Mesenchymal stem cell (in vitro differentiated cells and primary cell): Measurements from ENCODE around the gene GPHN.

Experiments used
- DNase-seq: peaks from one replicate; pipeline ENCODE4 v3.0.0-alpha.2; 2013
- H2AFZ ChIP-seq: one replicate; pipeline ENCODE4 v1.6.1; 2013; ENCODE audit warnings: low read depth, mild to moderate bottlenecking, control low read depth, inconsistent platforms, low read length, moderate library complexity
- H2AK5ac ChIP-seq: 2 replicates; pipeline ENCODE4 v1.6.1; 2013; ENCODE audit warnings: low read length, moderate library complexity, mild to moderate bottlenecking, inconsistent platforms; ENCODE audit not compliant: severe bottlenecking
- H2BK120ac ChIP-seq: one replicate; pipeline ENCODE4 v1.6.1; 2013; ENCODE audit warnings: low read depth, mild to moderate bottlenecking, inconsistent platforms, low read length, moderate library complexity
- H2BK12ac ChIP-seq, 2 experiments: one replicate each; pipeline ENCODE4 v1.6.1; 2013; ENCODE audit warnings: inconsistent platforms in 2 of 2, low read length in 2 of 2, mild to moderate bottlenecking in 2 of 2, moderate library complexity in 2 of 2, control low read depth in 1 of 2
- H2BK15ac ChIP-seq: one replicate; pipeline ENCODE4 v1.6.1; 2013; ENCODE audit warnings: mild to moderate bottlenecking, low read depth, inconsistent platforms; ENCODE audit not compliant: poor library complexity, severe bottlenecking
- H2BK5ac ChIP-seq: 2 replicates; pipeline ENCODE4 v1.6.1; 2013; ENCODE audit warnings: low read depth, mild to moderate bottlenecking, low read length, control low read depth, inconsistent platforms; ENCODE audit not compliant: poor library complexity, severe bottlenecking
- H3K14ac ChIP-seq, 2 experiments: one replicate each; pipeline ENCODE4 v1.6.1; 2013; ENCODE audit warnings: inconsistent platforms in 2 of 2, low read length in 2 of 2, control low read depth in 1 of 2, mild to moderate bottlenecking in 1 of 2, moderate library complexity in 1 of 2
- H3K18ac ChIP-seq, 2 experiments: one replicate each; pipeline ENCODE4 v1.6.1; 2013; ENCODE audit warnings: inconsistent platforms in 2 of 2, low read length in 2 of 2, control low read depth in 1 of 2, low read depth in 1 of 2, mild to moderate bottlenecking in 1 of 2
- H3K23ac ChIP-seq, 2 experiments: one replicate each; pipeline ENCODE4 v1.6.1; 2013; ENCODE audit warnings: inconsistent platforms in 2 of 2, low read length in 2 of 2, mild to moderate bottlenecking in 2 of 2, moderate library complexity in 2 of 2, control low read depth in 1 of 2
- H3K27ac ChIP-seq: 2 replicates; pipeline ENCODE4 v1.5.1; 2013; ENCODE audit warnings: mild to moderate bottlenecking, moderate library complexity, low read length, control low read depth, inconsistent platforms; ENCODE audit not compliant: poor library complexity, severe bottlenecking
- H3K27me3 ChIP-seq, 2 experiments: 2 replicates each; pipeline versions ENCODE4 v1.6.1 to v1.7.0; 2013; ENCODE audit warnings: low read length in 2 of 2, mild to moderate bottlenecking in 2 of 2, moderate library complexity in 2 of 2, control low read depth in 1 of 2, inconsistent platforms in 1 of 2; ENCODE audit not compliant: control insufficient read depth in 1 of 2, insufficient read depth in 1 of 2
- H3K36me3 ChIP-seq, 2 experiments: 2 replicates each; pipeline versions ENCODE4 v1.6.1 to v1.7.0; 2013; ENCODE audit warnings: low read length in 2 of 2, control low read depth in 1 of 2, inconsistent platforms in 1 of 2, low read depth in 1 of 2, mild to moderate bottlenecking in 1 of 2; ENCODE audit not compliant: insufficient read depth in 2 of 2, control insufficient read depth in 1 of 2
- H3K4ac ChIP-seq, 2 experiments: one replicate each; pipeline ENCODE4 v1.6.1; 2013; ENCODE audit warnings: inconsistent platforms in 2 of 2, low read length in 2 of 2, mild to moderate bottlenecking in 2 of 2, moderate library complexity in 2 of 2, control low read depth in 1 of 2, low read depth in 1 of 2
- H3K4me1 ChIP-seq: 2 replicates; pipeline ENCODE4 v1.6.1; 2013; ENCODE audit warnings: low read depth, low read length, control low read depth; ENCODE audit not compliant: control insufficient read depth, insufficient read depth
- H3K4me2 ChIP-seq: 2 replicates; pipeline ENCODE4 v1.6.1; 2013; ENCODE audit warnings: low read length, mild to moderate bottlenecking, inconsistent platforms; ENCODE audit not compliant: poor library complexity, severe bottlenecking
- H3K4me3 ChIP-seq, 2 experiments: 2 replicates each; pipeline versions ENCODE4 v1.5.1 to v1.7.0; 2013; ENCODE audit warnings: low read length in 2 of 2, mild to moderate bottlenecking in 2 of 2, control low read depth in 1 of 2, low read depth in 1 of 2; ENCODE audit not compliant: insufficient read depth in 1 of 2
- H3K79me1 ChIP-seq: replicated peaks from 2 replicates; pipeline ENCODE4 v1.6.1; 2013; ENCODE audit warnings: mild to moderate bottlenecking, control low read depth, low read length, inconsistent platforms; ENCODE audit not compliant: poor library complexity, severe bottlenecking
- H3K9ac ChIP-seq: 2 replicates; pipeline ENCODE4 v1.7.0; 2013; ENCODE audit warnings: mild to moderate bottlenecking, low read length, moderate library complexity
- H3K9me3 ChIP-seq: 2 replicates; pipeline ENCODE4 v1.7.0; 2013; ENCODE audit warnings: mild to moderate bottlenecking, low read length; ENCODE audit not compliant: control insufficient read depth
- H4K8ac ChIP-seq: one replicate; pipeline ENCODE4 v1.6.1; 2013; ENCODE audit warnings: inconsistent platforms, mild to moderate bottlenecking, low read length, moderate library complexity
- H4K91ac ChIP-seq: one replicate; pipeline ENCODE4 v1.6.1; 2013; ENCODE audit warnings: mild to moderate bottlenecking, low read length, inconsistent platforms
- WGBS: methylation state at CpG from one replicate; pipeline ENCODE4 v1.1.7; 2013; ENCODE audit warnings: mixed read lengths; 5-methylcytosine and 5-hydroxymethylcytosine counted together

The GPHN gene

GRCh38 chr14:66677780-66678179, 169.8 kb downstream of the GPHN start:
- Histone ChIP-seq H3K4me1 (no peaks in the 10 kb centered on the region), H3K27me3 (no peaks in the 10 kb centered on the region), H3K4me3 (no peak overlapping the region), H3K9me3 (peaks cover 12% of the 10 kb centered on the region), H3K36me3 (no peaks in the 10 kb centered on the region), H2BK5ac (no peak overlapping the region), H2BK15ac (no peak overlapping the region), H3K18ac (no peak overlapping the region), H3K79me1 (peaks cover 7% of the 10 kb centered on the region), H3K9ac (no peak overlapping the region), H3K4me2 (no peak overlapping the region), H4K91ac (no peak overlapping the region), H2AK5ac (no peak overlapping the region), H4K8ac (no peak overlapping the region), H2BK120ac (no peak overlapping the region), H3K4ac (no peak overlapping the region), H3K27ac (no peak overlapping the region), H3K14ac (no peak overlapping the region), H3K23ac (no peak overlapping the region), H2BK12ac (no peak overlapping the region), H2AFZ (no peak overlapping the region)
- no peak for DNase-seq
- no CpG with 5 or more reads among the region's 1 CpG for WGBS

- Histone ChIP-seq H4K8ac (no peak overlapping the region), H3K18ac (no peak overlapping the region), H3K27me3 (no peaks in the 10 kb centered on the region), H3K27ac (no peak overlapping the region), H3K4me1 (no peaks in the 10 kb centered on the region), H3K79me1 (peaks cover 6% of the 10 kb centered on the region), H2AK5ac (no peak overlapping the region), H4K91ac (no peak overlapping the region), H2BK12ac (no peak overlapping the region), H2BK120ac (no peak overlapping the region), H2AFZ (no peak overlapping the region), H3K4ac (no peak overlapping the region), H3K23ac (no peak overlapping the region), H2BK5ac (no peak overlapping the region), H3K36me3 (no peaks in the 10 kb centered on the region), H2BK15ac (no peak overlapping the region), H3K4me3 (no peak overlapping the region), H3K9ac (no peak overlapping the region), H3K9me3 (peaks cover 12% of the 10 kb centered on the region), H3K4me2 (no peak overlapping the region), H3K14ac (no peak overlapping the region)
- no peak for DNase-seq
Measured at GRCh38 chr14:66680216-66680615, 172.3 kb downstream of the GPHN start.

- Histone ChIP-seq H2BK5ac (no peak overlapping the region), H3K14ac (no peak overlapping the region), H2AK5ac (no peak overlapping the region), H3K9me3 (peaks cover 4% of the 10 kb centered on the region), H3K23ac (no peak overlapping the region), H3K4ac (no peak overlapping the region), H2BK120ac (no peak overlapping the region), H3K79me1 (no peaks in the 10 kb centered on the region), H2BK15ac (no peak overlapping the region), H3K4me3 (no peak overlapping the region), H3K27me3 (no peaks in the 10 kb centered on the region), H4K8ac (no peak overlapping the region), H3K27ac (no peak overlapping the region), H4K91ac (no peak overlapping the region), H3K18ac (no peak overlapping the region), H3K4me2 (no peak overlapping the region), H3K9ac (no peak overlapping the region), H3K4me1 (no peaks in the 10 kb centered on the region), H2AFZ (no peak overlapping the region), H2BK12ac (no peak overlapping the region), H3K36me3 (no peaks in the 10 kb centered on the region)
- DNase-seq = no peak
- WGBS = 92% methylated on average over 2 of the region's 2 CpGs
Measured at GRCh38 chr14:66696326-66696725, 188.4 kb downstream of the GPHN start.

- Histone ChIP-seq H3K36me3 (no peaks in the 10 kb centered on the region), H2BK15ac (no peak overlapping the region), H3K18ac (no peak overlapping the region), H3K4me3 (no peak overlapping the region), H3K27ac (no peak overlapping the region), H3K23ac (no peak overlapping the region), H3K14ac (no peak overlapping the region), H2AFZ (no peak overlapping the region), H3K9me3 (peaks cover 4% of the 10 kb centered on the region), H4K8ac (no peak overlapping the region), H3K9ac (no peak overlapping the region), H2AK5ac (no peak overlapping the region), H2BK120ac (no peak overlapping the region), H3K4me2 (no peak overlapping the region), H3K79me1 (no peaks in the 10 kb centered on the region), H2BK12ac (no peak overlapping the region), H3K4ac (no peak overlapping the region), H4K91ac (no peak overlapping the region), H3K4me1 (no peaks in the 10 kb centered on the region), H3K27me3 (no peaks in the 10 kb centered on the region), H2BK5ac (no peak overlapping the region)
- DNase-seq = no peak
- 92% methylated on average over 2 of the region's 2 CpGs for WGBS
Measured at GRCh38 chr14:66698503-66698902, 190.6 kb downstream of the GPHN start.
